NB4 (cell line): ENCODE results near the gene CCSER1.

Source experiments
- DNase-seq: peaks from one replicate; pipeline ENCODE4 v3.0.0; 2010; ENCODE audit warnings: low read depth
- H3K4me3 ChIP-seq: one replicate; pipeline ENCODE4 v1.5.1; 2011; ENCODE audit warnings: mild to moderate bottlenecking, low read depth, low read length, moderate library complexity
- CTCF ChIP-seq: IDR thresholded peaks from one replicate; pipeline ENCODE4 v1.5.1; 2012; ENCODE audit warnings: low read depth, low read length
- MYC ChIP-seq: IDR thresholded peaks from 2 replicates; pipeline ENCODE4 v1.6.1; 2011; ENCODE audit warnings: low read depth, low read length
- POLR2A ChIP-seq: IDR thresholded peaks from 2 replicates; pipeline ENCODE4 v1.6.1; 2011; ENCODE audit warnings: mild to moderate bottlenecking; ENCODE audit not compliant: insufficient read length; ENCODE audit errors: extremely low read depth
- TF ChIP-seq, protein P1 (sequence below): IDR thresholded peaks from 2 replicates; pipeline ENCODE4 v1.6.1; 2011; ENCODE audit warnings: low read depth, low read length

The CCSER1 gene

GRCh38 chr4:90103991-90104390 lies 23.2 kb upstream of the CCSER1 start:
- no peak for TF ChIP-seq CTCF
- TF ChIP-seq MYC = no peak
- TF ChIP-seq, protein P1, sequence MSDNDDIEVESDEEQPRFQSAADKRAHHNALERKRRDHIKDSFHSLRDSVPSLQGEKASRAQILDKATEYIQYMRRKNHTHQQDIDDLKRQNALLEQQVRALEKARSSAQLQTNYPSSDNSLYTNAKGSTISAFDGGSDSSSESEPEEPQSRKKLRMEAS = no peak
- no peak for TF ChIP-seq POLR2A
- DNase-seq = no peak

GRCh38 chr4:90105274-90105673 lies 21.9 kb upstream of the CCSER1 start:
- no peak overlapping the region for H3K4me3 ChIP-seq
- no peak for DNase-seq
- no peak for TF ChIP-seq POLR2A
- no peak for TF ChIP-seq MYC
- TF ChIP-seq, protein P1 = no peak
- no peak for TF ChIP-seq CTCF

More at GRCh38 chr4:90103991-90104390, 23.2 kb upstream of the CCSER1 start:
- H3K4me3 ChIP-seq = no peak overlapping the region

GRCh38 chr4:90112715-90113114 lies 14.5 kb upstream of the CCSER1 start:
- H3K4me3 ChIP-seq = no peak overlapping the region
- TF ChIP-seq CTCF (no peak), MYC (no peak), POLR2A (no peak)
- DNase-seq = no peak

DNA sequence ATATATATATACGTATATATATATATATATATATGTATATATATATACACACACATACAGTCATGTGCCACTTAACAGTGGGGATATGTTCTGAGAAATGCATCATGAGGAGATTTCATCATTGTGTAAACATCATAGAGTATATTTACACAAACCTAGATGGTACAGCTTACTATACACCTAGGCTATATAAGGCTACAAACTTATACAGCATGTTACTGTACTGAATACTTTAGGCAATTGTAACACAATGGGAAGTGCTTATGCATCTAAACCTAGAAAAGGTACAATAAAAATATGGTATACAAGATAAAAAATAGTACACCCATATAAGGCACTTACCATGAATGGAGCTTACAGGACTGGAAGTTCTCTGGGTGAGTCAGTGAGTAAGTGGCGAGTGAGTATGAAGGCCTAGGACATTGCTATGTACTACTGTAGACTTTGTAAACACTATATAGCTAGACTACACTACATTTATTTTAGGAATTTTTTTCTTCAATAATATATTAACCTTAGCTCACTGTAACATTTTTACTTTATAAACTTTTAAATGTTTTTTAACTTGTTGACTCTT lies 13.2 kb upstream of the CCSER1 start:
- no peak overlapping the region for H3K4me3 ChIP-seq
- TF ChIP-seq MYC = no peak
- TF ChIP-seq CTCF = no peak
- TF ChIP-seq, protein P1 = no peak
- DNase-seq = no peak

DNA sequence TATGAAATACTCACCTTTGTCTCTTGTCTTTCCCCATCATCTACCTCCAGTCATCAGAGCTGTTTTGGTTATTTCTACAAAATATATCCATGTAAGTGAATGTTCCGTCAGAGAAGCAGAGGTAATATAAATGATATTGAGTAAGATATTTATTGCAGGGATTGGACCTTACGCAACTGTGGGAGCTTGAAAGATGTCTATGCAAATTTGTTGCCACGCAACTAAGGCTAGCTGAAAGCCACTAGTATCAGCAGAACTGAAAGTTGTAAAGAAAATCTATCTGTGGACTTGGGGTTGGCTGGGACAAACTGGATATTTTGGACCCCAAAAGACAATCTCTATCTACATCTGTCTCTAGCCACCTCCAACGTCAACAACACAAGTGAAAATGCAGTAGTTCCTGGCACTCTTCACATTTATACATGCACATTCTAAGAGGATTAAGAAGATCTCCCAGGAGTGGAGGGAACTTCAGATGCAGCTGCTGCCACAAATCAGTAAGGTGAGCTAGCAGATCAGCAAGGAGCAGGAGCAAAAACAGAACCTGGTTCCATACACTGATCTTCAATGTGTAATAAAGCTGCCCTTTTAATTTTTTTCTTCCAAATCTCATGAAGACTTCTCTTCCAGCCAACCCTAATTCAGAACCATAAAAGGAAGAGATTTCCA lies 8.5 kb upstream of the CCSER1 start:
- no peak overlapping the region for H3K4me3 ChIP-seq
- no peak for DNase-seq
- no peak for TF ChIP-seq POLR2A
- no peak for TF ChIP-seq CTCF
- TF ChIP-seq, protein P1 = no peak
- no peak for TF ChIP-seq MYC
